IPS-18a (cell line): Measurements from ENCODE around the gene PAK3.

ENCODE experiments used
- H3K27ac ChIP-seq: one replicate; pipeline ENCODE4 v1.5.1; 2013; ENCODE audit warnings: low read length
- H3K27me3 ChIP-seq: one replicate; pipeline ENCODE4 v1.6.1; 2013; ENCODE audit warnings: mild to moderate bottlenecking, low read length; ENCODE audit not compliant: control insufficient read depth, insufficient read depth
- H3K36me3 ChIP-seq: one replicate; pipeline ENCODE4 v1.6.1; 2013; ENCODE audit warnings: low read depth, low read length; ENCODE audit not compliant: control insufficient read depth
- H3K4me1 ChIP-seq: one replicate; pipeline ENCODE4 v1.6.1; 2013; ENCODE audit warnings: low read depth, low read length; ENCODE audit not compliant: control insufficient read depth
- H3K4me3 ChIP-seq: one replicate; pipeline ENCODE4 v1.5.1; 2013; ENCODE audit warnings: low read length
- H3K9ac ChIP-seq: one replicate; pipeline ENCODE4 v1.6.1; 2013; ENCODE audit warnings: mild to moderate bottlenecking, low read length, moderate library complexity
- H3K9me3 ChIP-seq: one replicate; pipeline ENCODE4 v1.6.1; 2013; ENCODE audit warnings: low read depth, low read length; ENCODE audit not compliant: control insufficient read depth

The PAK3 gene

GRCh38 chrX:111182997-111183396 is 87.0 kb downstream of the PAK3 start:
- Histone ChIP-seq H3K27me3 (no peaks in the 10 kb centered on the region), H3K9ac (no peak overlapping the region), H3K27ac (no peak overlapping the region), H3K4me1 (peaks cover 24% of the 10 kb centered on the region), H3K4me3 (no peak overlapping the region), H3K9me3 (no peaks in the 10 kb centered on the region), H3K36me3 (no peaks in the 10 kb centered on the region)

GRCh38 chrX:111191598-111191997 is 95.6 kb downstream of the PAK3 start:
- Histone ChIP-seq H3K27me3 (no peaks in the 10 kb centered on the region), H3K36me3 (no peaks in the 10 kb centered on the region), H3K27ac (no peak overlapping the region), H3K4me3 (no peak overlapping the region), H3K9ac (no peak overlapping the region), H3K9me3 (no peaks in the 10 kb centered on the region), H3K4me1 (peaks cover 4% of the 10 kb centered on the region)

- no peak overlapping the region for H3K27ac ChIP-seq
- H3K36me3 ChIP-seq = no peaks in the 10 kb centered on the region
- no peak overlapping the region for H3K4me3 ChIP-seq
- H3K27me3 ChIP-seq = no peaks in the 10 kb centered on the region
- H3K4me1 ChIP-seq = no peaks in the 10 kb centered on the region
- no peaks in the 10 kb centered on the region for H3K9me3 ChIP-seq
- H3K9ac ChIP-seq = no peak overlapping the region
Observed at GRCh38 chrX:111199505-111199904, 103.5 kb downstream of the PAK3 start.

GRCh38 chrX:111200327-111200726 is 104.3 kb downstream of the PAK3 start:
- H3K27ac ChIP-seq = no peak overlapping the region
- H3K36me3 ChIP-seq = no peaks in the 10 kb centered on the region
- H3K27me3 ChIP-seq = no peaks in the 10 kb centered on the region
- no peak overlapping the region for H3K4me3 ChIP-seq
- H3K9ac ChIP-seq = no peak overlapping the region
- H3K9me3 ChIP-seq = no peaks in the 10 kb centered on the region
- no peaks in the 10 kb centered on the region for H3K4me1 ChIP-seq

- Histone ChIP-seq H3K27me3 (no peaks in the 10 kb centered on the region), H3K9me3 (no peaks in the 10 kb centered on the region), H3K4me1 (no peaks in the 10 kb centered on the region), H3K27ac (no peak overlapping the region), H3K9ac (no peak overlapping the region), H3K36me3 (no peaks in the 10 kb centered on the region), H3K4me3 (no peak overlapping the region)
Observed at GRCh38 chrX:111207851-111208250, 111.9 kb downstream of the PAK3 start.

- Histone ChIP-seq H3K27me3 (no peaks in the 10 kb centered on the region), H3K4me1 (peaks cover 5% of the 10 kb centered on the region), H3K9ac (no peak overlapping the region), H3K27ac (no peak overlapping the region), H3K36me3 (no peaks in the 10 kb centered on the region), H3K9me3 (no peaks in the 10 kb centered on the region), H3K4me3 (no peak overlapping the region)
Observed at GRCh38 chrX:111216293-111216801, 120.4 kb downstream of the PAK3 start.

GRCh38 chrX:111244235-111244750 is 148.3 kb downstream of the PAK3 start:
- H3K4me3 ChIP-seq = no peak overlapping the region
- H3K27ac ChIP-seq = no peak overlapping the region
- H3K36me3 ChIP-seq = no peaks in the 10 kb centered on the region
- no peak overlapping the region for H3K9ac ChIP-seq
- H3K27me3 ChIP-seq = no peaks in the 10 kb centered on the region
- no peaks in the 10 kb centered on the region for H3K4me1 ChIP-seq
- no peaks in the 10 kb centered on the region for H3K9me3 ChIP-seq

GRCh38 chrX:111254896-111255693 is 159.1 kb downstream of the PAK3 start:
- Histone ChIP-seq H3K9ac (no peak overlapping the region), H3K4me3 (no peak overlapping the region), H3K4me1 (peaks cover 4% of the 10 kb centered on the region), H3K36me3 (no peaks in the 10 kb centered on the region), H3K27me3 (no peaks in the 10 kb centered on the region), H3K9me3 (no peaks in the 10 kb centered on the region), H3K27ac (no peak overlapping the region)

GRCh38 chrX:111257733-111258132 is 161.7 kb downstream of the PAK3 start:
- Histone ChIP-seq H3K4me1 (peaks cover 4% of the 10 kb centered on the region), H3K9ac (no peak overlapping the region), H3K36me3 (no peaks in the 10 kb centered on the region), H3K27ac (no peak overlapping the region), H3K4me3 (no peak overlapping the region), H3K27me3 (no peaks in the 10 kb centered on the region), H3K9me3 (no peaks in the 10 kb centered on the region)

- Histone ChIP-seq H3K9ac (no peak overlapping the region), H3K9me3 (no peaks in the 10 kb centered on the region), H3K4me1 (peaks cover 4% of the 10 kb centered on the region), H3K36me3 (no peaks in the 10 kb centered on the region), H3K27me3 (no peaks in the 10 kb centered on the region), H3K4me3 (no peak overlapping the region), H3K27ac (no peak overlapping the region)
Observed at GRCh38 chrX:111259559-111259958, 163.6 kb downstream of the PAK3 start.

- H3K4me3 ChIP-seq = no peak overlapping the region
- no peaks in the 10 kb centered on the region for H3K36me3 ChIP-seq
- no peak overlapping the region for H3K27ac ChIP-seq
- H3K27me3 ChIP-seq = no peaks in the 10 kb centered on the region
- H3K9ac ChIP-seq = no peak overlapping the region
- no peaks in the 10 kb centered on the region for H3K9me3 ChIP-seq
- H3K4me1 ChIP-seq = peaks cover 2% of the 10 kb centered on the region
Observed at GRCh38 chrX:111260451-111260850, 164.5 kb downstream of the PAK3 start.

- H3K9me3 ChIP-seq = no peaks in the 10 kb centered on the region
Observed at GRCh38 chrX:111262086-111262485, 166.1 kb downstream of the PAK3 start.

More at GRCh38 chrX:111262086-111262485, 166.1 kb downstream of the PAK3 start:
- Histone ChIP-seq H3K27ac (no peak overlapping the region), H3K36me3 (no peaks in the 10 kb centered on the region), H3K4me1 (no peaks in the 10 kb centered on the region), H3K4me3 (no peak overlapping the region), H3K9ac (no peak overlapping the region), H3K27me3 (no peaks in the 10 kb centered on the region)
